HCT116 (cell line): Measurements from ENCODE around the gene ETV5. TPM values are rescaled to one million over a fixed set of nuclear protein-coding genes. Genes with fewer than 3 reads are reported as not detected.
A peak's percentile ranks its signal among the peaks of the same experiment; 100 is the strongest.

Experiments
- ATAC-seq: fragments of 200-7000 bp; cut with Tn5 transposase; 2 replicates; pipeline ENCODE4 v1.9.1; 2020; ENCODE audit warnings: mild to moderate bottlenecking, moderate library complexity
- BruUV-seq: library from RNA; stranded (reverse); fragments of 400-500 nt; replicated peaks from 2 replicates; lab custom pipeline; 2021; lab: Mats Ljungman, UMichigan
- CTCF ChIA-PET: fragments of 300-600 bp; sonication (Branson Sonifier 250); formaldehyde crosslinking; loops from one replicate; lab custom pipeline; 2021; ENCODE audit warnings: antibody characterized with exemption; lab: Charles Lee
- POLR2A ChIA-PET: fragments of 300-600, 350-600 bp; sonication (Branson Sonifier 250); formaldehyde crosslinking; loops from one replicate; lab custom pipeline; 2021; ENCODE audit warnings: antibody characterized with exemption; lab: Charles Lee
- RAD21 ChIA-PET, 2 experiments: fragments of 300-600 bp; sonication (Branson Sonifier 250); formaldehyde crosslinking; loops; one replicate each; lab custom pipeline; 2023; ENCODE audit warnings: low total read pairs in 2 of 2; ENCODE audit not compliant: uncharacterized antibody in 2 of 2, unreplicated experiment in 2 of 2, low non-redundant PET in 1 of 2; lab: Charles Lee
- DNase-seq: peaks from one replicate; pipeline ENCODE4 v3.0.0-alpha.2; 2010; ENCODE audit warnings: low read depth, low spot score
- H2AFZ ChIP-seq: fragments of 200-600 bp; shearing (Covaris generic), sonication (generic); 2 replicates; pipeline ENCODE4 v1.6.1; 2017; ENCODE audit warnings: low read depth, mixed run types, mixed read lengths, antibody characterized with exemption, low read length; ENCODE audit not compliant: poor library complexity, severe bottlenecking
- H3K27ac ChIP-seq: 2 replicates; pipeline ENCODE4 v1.5.1; 2012; ENCODE audit warnings: low read depth, low read length
- H3K27me3 ChIP-seq: fragments of 200-600 bp; sonication (generic); 2 replicates; pipeline ENCODE4 v1.6.1; 2016; ENCODE audit warnings: mixed run types, low read length, mixed read lengths; ENCODE audit not compliant: insufficient read depth
- H3K36me3 ChIP-seq, 2 experiments: fragments of 200-500 bp in 1 of 2; fragments of 200-600 bp in 1 of 2; sonication (Bioruptor generic) in 1 of 2; sonication (generic) in 1 of 2; 2 replicates each; pipeline versions ENCODE4 v1.5.1 to v1.6.1; 2014 to 2016; ENCODE audit warnings: low read length in 2 of 2, inconsistent platforms in 1 of 2, mixed read lengths in 1 of 2, mixed run types in 1 of 2; ENCODE audit not compliant: insufficient read depth in 2 of 2, control insufficient read depth in 1 of 2
- H3K4me1 ChIP-seq, 2 experiments: fragments of 200-600 bp in 1 of 2; sonication (generic) in 1 of 2; 2 replicates each; pipeline versions ENCODE4 v1.5.1 to v1.6.1; 2012 to 2017; ENCODE audit warnings: low read length in 2 of 2, inconsistent platforms in 1 of 2, mild to moderate bottlenecking in 1 of 2, mixed read lengths in 1 of 2, mixed run types in 1 of 2, moderate library complexity in 1 of 2; ENCODE audit not compliant: insufficient read depth in 2 of 2, control insufficient read depth in 1 of 2
- H3K4me2 ChIP-seq: fragments of 200-600 bp; sonication (generic); 2 replicates; pipeline ENCODE4 v1.6.1; 2017; ENCODE audit warnings: mixed run types, low read length, mixed read lengths
- H3K4me3 ChIP-seq, 2 experiments: fragments of 200-600 bp in 1 of 2; sonication (generic) in 1 of 2; replicated peaks in 1 of 2; 2 replicates each; pipeline ENCODE4 v1.5.1; 2011 to 2016; ENCODE audit warnings: low read length in 2 of 2, control low read depth in 1 of 2, low read depth in 1 of 2, mild to moderate bottlenecking in 1 of 2, mixed read lengths in 1 of 2, mixed run types in 1 of 2
- H3K79me2 ChIP-seq: fragments of 200-600 bp; sonication (generic); 2 replicates; pipeline ENCODE4 v1.6.1; 2017; ENCODE audit warnings: mild to moderate bottlenecking, mixed run types, low read length, moderate library complexity, mixed read lengths; ENCODE audit not compliant: insufficient read depth
- H3K9ac ChIP-seq: fragments of 200-600 bp; sonication (generic); 2 replicates; pipeline ENCODE4 v1.6.1; 2016; ENCODE audit warnings: low read length, mixed read lengths
- H3K9me2 ChIP-seq: fragments of 200-600 bp; sonication (generic), shearing (Covaris generic); 2 replicates; pipeline ENCODE4 v1.6.1; 2017; ENCODE audit warnings: mixed run types, mild to moderate bottlenecking, moderate library complexity; ENCODE audit not compliant: insufficient read depth
- H3K9me3 ChIP-seq, 2 experiments: fragments of 200-500 bp in 1 of 2; fragments of 200-600 bp in 1 of 2; sonication (Bioruptor generic) in 1 of 2; sonication (generic) in 1 of 2; 2 replicates each; pipeline ENCODE4 v1.6.1; 2014 to 2017; ENCODE audit warnings: low read length in 2 of 2, mixed read lengths in 2 of 2, inconsistent platforms in 1 of 2, low read depth in 1 of 2, mild to moderate bottlenecking in 1 of 2, mixed run types in 1 of 2, moderate library complexity in 1 of 2; ENCODE audit not compliant: control insufficient read depth in 1 of 2, insufficient read depth in 1 of 2
- H4K20me1 ChIP-seq: fragments of 200-600 bp; sonication (generic), shearing (Covaris generic); 2 replicates; pipeline ENCODE4 v1.6.1; 2017; ENCODE audit warnings: mixed run types, mild to moderate bottlenecking, moderate library complexity; ENCODE audit not compliant: insufficient read depth
- CTCF ChIP-seq, 3 experiments: fragments of 200-600 bp in 1 of 3; sonication (generic) in 1 of 3; IDR thresholded peaks in 2 of 3; conservative IDR thresholded peaks in 1 of 3; 2 replicates each; pipeline ENCODE4 v1.5.1; 2012 to 2017; ENCODE audit warnings: low read depth in 2 of 3, low read length in 2 of 3, antibody characterized with exemption in 1 of 3, borderline replicate concordance in 1 of 3, control low read depth in 1 of 3, mild to moderate bottlenecking in 1 of 3, mixed read lengths in 1 of 3, mixed run types in 1 of 3, moderate library complexity in 1 of 3; ENCODE audit not compliant: insufficient read depth in 1 of 3
- ELF1 ChIP-seq: IDR thresholded peaks from 2 replicates; pipeline ENCODE4 v1.6.1; 2012; ENCODE audit warnings: low read depth, borderline replicate concordance
- MAX ChIP-seq: IDR thresholded peaks from 2 replicates; pipeline ENCODE4 v1.6.1; 2012
- SRF ChIP-seq: IDR thresholded peaks from 2 replicates; pipeline ENCODE4 v1.6.1; 2012; ENCODE audit warnings: low read depth
- TCF7L2 ChIP-seq: IDR thresholded peaks from 2 replicates; pipeline ENCODE4 v1.7.0; 2011; ENCODE audit warnings: borderline replicate concordance, inconsistent platforms; ENCODE audit not compliant: insufficient read depth, insufficient read length; ENCODE audit errors: extremely low read depth
- YY1 ChIP-seq: IDR thresholded peaks from 2 replicates; pipeline ENCODE4 v1.6.1; 2011; ENCODE audit warnings: low read length, low read depth, moderate library complexity, mild to moderate bottlenecking; ENCODE audit not compliant: insufficient replicate concordance; ENCODE audit errors: extremely low read depth
- ZBTB33 ChIP-seq: IDR thresholded peaks from 2 replicates; pipeline ENCODE4 v1.6.1; 2011; ENCODE audit warnings: mild to moderate bottlenecking, low read length, moderate library complexity; ENCODE audit not compliant: insufficient replicate concordance; ENCODE audit errors: extremely low read depth
- ZFX ChIP-seq: fragments of 450-650 bp; IDR thresholded peaks from 2 replicates; pipeline ENCODE4 v1.6.1; 2017
- ZNF274 ChIP-seq: fragments of 200-500 bp; sonication (Bioruptor generic); IDR thresholded peaks from 2 replicates; pipeline ENCODE4 v1.6.1; 2014; ENCODE audit warnings: mild to moderate bottlenecking, low read depth, low read length, inconsistent platforms
- intact Hi-C: fragments of 100-400 bp; cut with micrococcal nuclease; formaldehyde crosslinking; loops from 2 replicates; pipeline ENCODE4 v1.10.0; 2022
- total RNA-seq: library from RNA; stranded (reverse); gene quantifications from one replicate; pipeline ENCODE4 v1.2.1, GENCODE V29; 2021; ENCODE audit not compliant: unreplicated experiment

Gene ETV5
- total RNA-seq, 1 experiment from 2014 or later = 89.7 TPM

GRCh38 chr3:186001842-186002241 lies 107.0 kb downstream of the ETV5 start:
- Histone ChIP-seq H3K79me2 (no peaks in the 10 kb centered on the region), H3K4me1 (no peaks in the 10 kb centered on the region), H3K27ac (no peak overlapping the region), H4K20me1 (no peaks in the 10 kb centered on the region), H3K9me3 (no peaks in the 10 kb centered on the region), H3K4me3 (no peak overlapping the region), H3K9ac (no peak overlapping the region), H3K9me2 (no peaks in the 10 kb centered on the region), H3K4me2 (no peak overlapping the region), H3K27me3 (no peaks in the 10 kb centered on the region), H3K36me3 (no peaks in the 10 kb centered on the region), H2AFZ (peak overlapping the region; percentile 35)
- RAD21 ChIA-PET = no interaction called here
- intact Hi-C loops = loop anchor here (5.0 kb wide), 1 partner anchor 240 kb away; no protein-coding TSS in a partner anchor
- no peak for ATAC-seq
- POLR2A ChIA-PET = no interaction called here
- no peak for DNase-seq
- no TSS peak for BruUV-seq
- CTCF ChIA-PET = interaction anchor here (1.4 to 2.0 kb wide), 2 partner anchors 14 to 241 kb away, joined by 3 to 17 read pairs; no protein-coding TSS in a partner anchor
- no peak for TF ChIP-seq ZNF274
- TF ChIP-seq YY1 = no peak
- no peak for TF ChIP-seq ZBTB33
- no peak for TF ChIP-seq ELF1
- TF ChIP-seq ZFX = no peak
- TF ChIP-seq CTCF (IDR thresholded peaks at IDR 0.05 in 2 of 3, conservative IDR thresholded peaks at IDR 0.05 in 1 of 3; ENCODE audit: borderline replicate concordance in 1 of 3, insufficient read depth in 1 of 3, low read depth in 2 of 3, low read length in 2 of 3) = no peak
- no peak for TF ChIP-seq MAX
- no peak for TF ChIP-seq SRF
- TF ChIP-seq TCF7L2 = no peak
